Middle frontal gyrus (tissue), 1 donor: ENCODE data around the gene EMC8.

Source experiments
- DNase-seq: peaks from one replicate; pipeline ENCODE4 v3.0.0-alpha.2; 2015; ENCODE audit warnings: low spot score; ENCODE audit errors: extremely low spot score

The EMC8 gene

GRCh38 chr16:85755929-85756768 is 43.2 kb downstream of the EMC8 start:
- DNase-seq = no peak

GRCh38 chr16:85754413-85754812 is 44.9 kb downstream of the EMC8 start:
- no peak for DNase-seq

- DNase-seq = no peak
Observed at GRCh38 chr16:85753976-85754375, 45.4 kb downstream of the EMC8 start.

- no peak for DNase-seq
Observed at GRCh38 chr16:85753559-85753958, 45.8 kb downstream of the EMC8 start.

GRCh38 chr16:85752511-85753420 is 46.6 kb downstream of the EMC8 start:
- no peak for DNase-seq

- DNase-seq = no peak
Observed at GRCh38 chr16:85751698-85752501, 47.4 kb downstream of the EMC8 start.

GRCh38 chr16:85750827-85751697 is 48.3 kb downstream of the EMC8 start, which contains the start of gene C16orf74:
Gene C16orf74 (minus strand): TSS chr16:85751096. CDS start chr16:85735217, 15,879 bp downstream.
- no peak for DNase-seq

- DNase-seq = no peak
Observed at GRCh38 chr16:85750146-85750826, 49.1 kb downstream of the EMC8 start.

- no peak for DNase-seq
Observed at GRCh38 chr16:85749771-85750145, 49.6 kb downstream of the EMC8 start.

GRCh38 chr16:85746460-85747215 is 52.7 kb downstream of the EMC8 start:
- no peak for DNase-seq

- DNase-seq = no peak
Observed at GRCh38 chr16:85738923-85739715, 60.2 kb downstream of the EMC8 start.

- DNase-seq = no peak
Observed at GRCh38 chr16:85736921-85737320, 62.4 kb downstream of the EMC8 start.

- DNase-seq = no peak
Observed at GRCh38 chr16:85735946-85736345, 63.4 kb downstream of the EMC8 start.

GRCh38 chr16:85735225-85735635 is 64.1 kb downstream of the EMC8 start:
- DNase-seq = no peak

GRCh38 chr16:85734311-85735017 is 64.9 kb downstream of the EMC8 start:
- no peak for DNase-seq

GRCh38 chr16:85733839-85734170 is 65.5 kb downstream of the EMC8 start:
- DNase-seq = no peak

- DNase-seq = no peak
Observed at GRCh38 chr16:85733155-85733838, 66.0 kb downstream of the EMC8 start.
